AML-193 (cell line): ENCODE data around the gene ZNF789.
A peak's percentile ranks its signal among the peaks of the same experiment; 100 is the strongest.

ENCODE experiments used
- DNase-seq, 2 experiments: peaks; one replicate each; lab custom pipeline; 2025; lab: John Stamatoyannopoulos, UW

Gene ZNF789

DNA sequence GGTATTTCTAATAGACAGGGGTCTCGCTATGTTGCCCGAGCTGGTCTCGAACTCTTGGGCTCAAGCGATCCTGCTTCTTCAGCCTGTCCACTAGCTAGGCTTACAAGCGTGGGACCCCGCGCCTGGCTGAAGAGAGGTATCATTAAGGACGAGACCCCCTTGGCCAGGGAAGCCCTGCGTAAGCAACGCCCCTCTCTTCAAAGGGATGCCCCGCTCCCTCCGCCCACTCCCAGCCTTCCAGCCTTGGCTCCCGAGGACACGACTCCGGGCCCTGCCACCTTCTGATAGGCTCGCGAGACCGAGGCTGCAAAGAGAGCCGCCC is 31.6 kb downstream of the ZNF789 start:
- no peak for DNase-seq

DNA sequence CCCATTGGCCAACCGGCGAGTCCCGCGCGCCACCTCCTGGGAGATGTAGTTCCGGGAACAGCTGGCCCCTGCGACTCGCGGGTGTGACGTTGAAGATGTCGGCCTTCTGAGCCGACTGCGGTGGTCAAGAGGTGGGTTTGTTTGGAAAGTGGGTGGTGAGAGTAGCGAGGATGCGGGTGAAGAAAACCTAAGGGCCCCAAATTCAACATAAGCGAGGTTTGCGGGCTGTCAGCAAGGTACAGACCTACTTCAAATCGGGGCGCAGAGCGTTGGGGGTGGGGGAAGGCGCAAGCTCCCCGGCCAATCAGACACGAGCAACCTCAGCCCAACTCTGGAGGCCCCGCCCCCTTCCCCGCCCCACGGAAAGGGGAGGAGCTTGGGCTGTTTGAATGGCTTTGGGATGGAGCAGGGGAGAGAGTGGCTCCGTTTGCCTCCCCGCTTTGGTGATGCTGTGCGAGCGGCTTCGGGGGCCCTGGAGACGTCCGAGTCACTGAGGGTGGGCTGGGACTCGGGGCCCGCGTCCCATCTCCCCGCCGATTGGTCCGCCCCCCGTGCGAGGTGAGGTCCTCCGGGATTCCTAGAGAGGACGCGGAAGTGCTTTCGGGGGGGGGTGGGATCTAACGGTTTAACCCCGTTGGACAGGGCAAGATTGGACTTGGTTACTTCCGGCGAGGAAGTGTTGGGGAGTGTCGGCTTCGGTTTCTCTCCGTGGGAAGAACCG is 32.1 kb downstream of the ZNF789 start, which contains the start of gene ZKSCAN5:
ZKSCAN5 (plus strand) TSS at position 60 of the 721 bp plus-strand sequence. CDS start 1,383 bp downstream, outside the sequence.
- DNase-seq: peak; percentile 88 to 89

DNA sequence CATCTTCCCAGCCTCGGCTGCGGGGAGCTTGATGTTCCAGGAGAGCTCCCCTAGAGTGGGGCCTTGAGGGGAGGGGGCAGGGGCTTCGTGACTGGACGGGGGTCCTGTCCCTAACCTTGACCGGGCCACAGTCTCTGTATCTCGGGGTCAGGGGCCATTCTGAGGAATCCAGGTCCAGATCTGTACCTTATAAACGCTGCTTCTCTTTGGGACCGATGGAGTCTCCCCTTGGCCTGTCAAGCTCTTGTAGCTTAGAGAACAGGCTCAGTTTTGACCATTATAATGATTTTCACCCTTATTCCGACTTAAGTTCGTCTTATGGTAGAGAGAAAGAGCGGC is 32.6 kb downstream of the ZNF789 start:
- no peak for DNase-seq

DNA sequence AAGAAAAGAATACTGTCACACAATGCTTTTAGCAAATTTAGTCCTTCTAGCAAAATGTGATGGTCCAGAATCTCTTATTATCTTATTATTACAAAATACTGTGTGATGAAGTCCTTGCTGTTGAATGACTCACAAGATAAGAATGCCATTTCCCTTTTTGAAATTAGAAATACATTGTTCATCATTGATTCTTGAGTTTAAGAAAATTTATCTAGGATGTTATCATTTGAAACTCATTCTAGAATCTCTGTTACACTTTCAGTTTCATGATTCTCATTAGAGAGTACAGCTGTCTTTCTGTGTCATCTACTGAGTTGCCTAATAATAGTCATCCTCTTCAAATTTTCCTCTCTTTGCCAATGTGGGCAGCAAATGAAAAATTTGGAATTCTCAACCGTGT is 41.4 kb downstream of the ZNF789 start:
- no peak for DNase-seq

DNA sequence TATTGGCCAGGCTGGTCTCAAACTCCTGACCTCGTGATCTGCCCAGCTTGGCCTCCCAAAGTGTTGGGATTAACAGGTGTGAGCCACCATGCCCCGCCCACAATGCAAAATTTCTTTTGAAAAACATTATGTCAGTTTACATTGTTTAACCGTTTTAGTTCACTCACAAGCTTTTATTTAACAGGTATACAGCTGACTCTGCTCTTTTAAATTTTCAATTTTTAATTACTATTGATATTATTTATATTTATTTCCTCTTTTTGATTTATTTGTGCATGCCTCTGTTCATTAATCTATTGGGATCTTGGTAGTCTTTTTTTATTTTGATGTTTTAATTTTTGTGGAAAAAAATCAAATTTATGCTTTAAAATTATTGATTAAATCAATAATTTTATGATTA is 48.7 kb downstream of the ZNF789 start:
- no peak for DNase-seq

DNA sequence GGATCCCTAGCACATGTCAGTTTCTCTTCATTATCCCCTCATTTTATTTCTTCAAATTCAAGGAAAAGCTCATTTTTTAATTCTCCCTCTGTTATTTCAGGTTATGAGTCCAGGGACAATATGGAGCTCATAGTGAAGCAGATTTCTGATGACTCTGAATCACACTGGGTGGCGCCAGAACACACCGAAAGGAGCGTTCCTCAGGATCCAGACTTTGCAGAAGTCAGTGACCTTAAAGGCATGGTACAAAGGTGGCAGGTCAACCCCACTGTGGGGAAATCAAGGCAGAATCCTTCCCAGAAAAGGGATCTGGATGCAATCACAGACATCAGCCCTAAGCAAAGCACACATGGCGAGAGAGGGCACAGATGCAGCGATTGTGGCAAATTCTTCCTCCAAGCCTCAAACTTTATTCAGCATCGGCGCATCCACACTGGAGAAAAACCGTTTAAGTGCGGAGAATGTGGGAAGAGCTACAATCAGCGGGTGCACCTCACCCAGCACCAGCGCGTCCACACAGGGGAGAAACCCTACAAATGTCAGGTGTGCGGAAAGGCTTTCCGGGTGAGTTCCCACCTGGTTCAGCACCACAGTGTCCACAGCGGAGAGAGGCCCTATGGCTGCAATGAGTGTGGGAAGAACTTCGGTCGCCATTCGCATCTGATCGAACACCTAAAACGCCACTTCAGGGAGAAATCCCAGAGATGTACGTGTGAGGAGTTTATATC is 53.2 kb downstream of the ZNF789 start:
- peak; percentile 3 to 12 for DNase-seq

DNA sequence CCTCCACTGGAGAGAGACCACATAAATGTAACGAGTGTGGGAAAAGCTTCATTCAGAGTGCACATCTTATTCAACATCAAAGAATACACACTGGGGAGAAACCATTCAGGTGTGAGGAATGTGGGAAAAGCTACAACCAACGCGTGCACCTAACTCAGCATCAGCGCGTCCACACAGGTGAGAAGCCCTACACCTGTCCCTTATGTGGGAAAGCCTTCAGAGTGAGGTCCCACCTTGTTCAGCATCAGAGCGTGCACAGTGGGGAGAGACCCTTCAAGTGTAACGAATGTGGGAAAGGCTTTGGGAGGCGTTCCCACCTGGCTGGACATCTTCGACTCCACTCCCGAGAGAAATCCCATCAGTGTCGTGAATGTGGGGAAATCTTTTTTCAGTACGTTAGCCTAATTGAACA is 58.7 kb downstream of the ZNF789 start:
- no peak for DNase-seq

DNA sequence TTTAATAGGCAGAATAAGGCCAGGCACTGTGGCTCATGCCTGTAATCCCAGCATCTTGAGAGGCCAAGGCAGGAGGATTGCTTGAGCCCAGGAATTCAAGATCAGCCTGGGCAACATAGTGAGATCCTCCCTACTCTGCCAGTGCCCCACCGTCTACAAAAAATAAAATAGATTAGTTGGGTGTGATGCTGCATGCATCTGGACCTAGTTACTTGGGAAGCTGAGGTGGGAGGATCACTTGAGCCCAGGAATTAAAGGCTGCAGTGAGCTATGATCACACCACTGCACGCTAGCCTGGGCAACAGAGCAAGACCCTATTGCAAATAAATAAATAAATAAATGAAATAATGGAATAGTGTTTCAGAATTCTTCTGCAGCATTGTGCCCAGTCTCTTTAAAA is 63.0 kb downstream of the ZNF789 start:
- DNase-seq: no peak
